ENCODE data around the gene CDK3. TPM values are rescaled to one million over a fixed set of nuclear protein-coding genes. Genes with fewer than 3 reads are reported as not detected.
"Not testable (repeated sequence)": the region's sequence is repeated elsewhere in the genome, so short reads cannot be mapped to it uniquely, and the experiment has no call there.

CDK3 gene
- total and polyA plus RNA-seq, 9 of the 15 experiments (the other 6 are each of a cell fraction or from before 2014, with no cell fraction given): 0.55 to 8.2 (median 4.7) TPM

DNA sequence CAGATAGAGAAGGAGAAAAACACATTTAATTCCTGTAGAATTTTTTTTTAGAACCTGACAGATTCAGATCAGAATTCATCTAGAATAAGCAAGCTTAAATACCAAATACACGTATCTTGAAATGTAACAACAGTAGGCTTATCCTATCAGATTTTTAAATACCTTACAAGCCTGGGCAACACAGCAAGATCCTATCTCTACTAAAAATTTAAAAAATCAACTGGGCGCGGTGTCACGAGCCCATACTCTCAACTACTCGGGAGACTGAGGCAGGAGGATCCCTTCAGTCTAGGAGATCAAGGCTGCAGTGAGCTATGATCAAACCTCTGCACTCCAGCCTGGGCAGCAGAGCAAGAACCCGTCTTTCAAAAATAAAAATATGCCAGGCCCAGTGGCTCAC is 35.2 kb upstream of the CDK3 start (continued):
- TF ChIP-seq, protein P1, sequence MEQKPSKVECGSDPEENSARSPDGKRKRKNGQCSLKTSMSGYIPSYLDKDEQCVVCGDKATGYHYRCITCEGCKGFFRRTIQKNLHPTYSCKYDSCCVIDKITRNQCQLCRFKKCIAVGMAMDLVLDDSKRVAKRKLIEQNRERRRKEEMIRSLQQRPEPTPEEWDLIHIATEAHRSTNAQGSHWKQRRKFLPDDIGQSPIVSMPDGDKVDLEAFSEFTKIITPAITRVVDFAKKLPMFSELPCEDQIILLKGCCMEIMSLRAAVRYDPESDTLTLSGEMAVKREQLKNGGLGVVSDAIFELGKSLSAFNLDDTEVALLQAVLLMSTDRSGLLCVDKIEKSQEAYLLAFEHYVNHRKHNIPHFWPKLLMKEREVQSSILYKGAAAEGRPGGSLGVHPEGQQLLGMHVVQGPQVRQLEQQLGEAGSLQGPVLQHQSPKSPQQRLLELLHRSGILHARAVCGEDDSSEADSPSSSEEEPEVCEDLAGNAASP (IDR thresholded peaks at IDR 0.05): no peak
- TF ChIP-seq TBP (optimal IDR thresholded peaks at IDR 0.05; ENCODE audit: low read depth, low read length) (no peak), PML (IDR thresholded peaks at IDR 0.05; ENCODE audit: low read length) (no peak), CBX3 (IDR thresholded peaks at IDR 0.05; ENCODE audit: borderline replicate concordance in 1 of 2, low read length in 2 of 2) (no peak), NCOR1 (IDR thresholded peaks at IDR 0.05) (no peak), SRSF9 (IDR thresholded peaks at IDR 0.05; ENCODE audit: borderline replicate concordance, low read depth, low read length) (no peak), MYBL2 (IDR thresholded peaks at IDR 0.05; ENCODE audit: low read depth) (no peak), MYBL2 (CRISPR knock-in tag; IDR thresholded peaks at IDR 0.05; ENCODE audit: borderline replicate concordance) (no peak)
- TF ChIP-seq, protein P2, sequence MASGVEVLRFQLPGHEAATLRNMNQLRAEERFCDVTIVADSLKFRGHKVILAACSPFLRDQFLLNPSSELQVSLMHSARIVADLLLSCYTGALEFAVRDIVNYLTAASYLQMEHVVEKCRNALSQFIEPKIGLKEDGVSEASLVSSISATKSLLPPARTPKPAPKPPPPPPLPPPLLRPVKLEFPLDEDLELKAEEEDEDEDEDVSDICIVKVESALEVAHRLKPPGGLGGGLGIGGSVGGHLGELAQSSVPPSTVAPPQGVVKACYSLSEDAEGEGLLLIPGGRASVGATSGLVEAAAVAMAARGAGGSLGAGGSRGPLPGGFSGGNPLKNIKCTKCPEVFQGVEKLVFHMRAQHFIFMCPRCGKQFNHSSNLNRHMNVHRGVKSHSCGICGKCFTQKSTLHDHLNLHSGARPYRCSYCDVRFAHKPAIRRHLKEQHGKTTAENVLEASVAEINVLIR (CRISPR knock-in tag; IDR thresholded peaks at IDR 0.05): no peak

DNA sequence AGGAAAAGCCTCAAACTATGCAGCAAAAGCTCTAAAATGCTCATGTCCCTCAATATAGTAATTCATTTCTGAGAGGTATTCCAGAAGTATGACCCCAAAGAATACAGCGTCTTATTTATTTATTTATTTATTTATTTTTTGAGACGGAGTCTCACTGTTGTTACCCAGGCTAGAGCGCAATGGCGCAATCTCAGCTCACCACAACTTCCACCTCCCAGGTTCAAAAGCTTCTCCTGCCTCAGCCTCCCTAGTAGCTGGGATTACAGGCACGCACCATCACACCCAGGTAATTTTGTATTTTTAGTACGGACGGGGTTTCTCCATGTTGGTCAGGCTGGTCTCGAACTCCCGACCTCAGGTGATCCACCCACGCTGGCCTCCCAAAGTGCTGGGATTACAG is 31.6 kb upstream of the CDK3 start:
- H3K27me3 ChIP-seq (ENCODE audit: control insufficient read depth in 2 of 2, insufficient read depth in 2 of 2, low read length in 2 of 2); H3K79me2 ChIP-seq (ENCODE audit: control insufficient read depth, insufficient read depth, low read length); H3K9ac ChIP-seq (ENCODE audit: insufficient read depth in 1 of 2, low read depth in 2 of 2, low read length in 2 of 2); H3K4me3 ChIP-seq; BruUV-seq (replicated peaks); DNase-seq (ENCODE audit: extremely low read depth in 1 of 4, low spot score in 3 of 4); H3K9me1 ChIP-seq (ENCODE audit: control insufficient read depth, insufficient read depth, low read length); H2AFZ ChIP-seq (ENCODE audit: low read depth, low read length); H3K27ac ChIP-seq (ENCODE audit: extremely low read depth, low read depth, low read length); H3K4me2 ChIP-seq (ENCODE audit: insufficient read depth, low read length); in situ Hi-C loops (cut with MboI); ATAC-seq; H3K9me3 ChIP-seq (replicated peaks; ENCODE audit: control insufficient read depth, insufficient read depth, low read depth, low read length); H3K36me3 ChIP-seq (ENCODE audit: control insufficient read depth, insufficient read depth, low read length); intact Hi-C loops (cut with micrococcal nuclease); FAIRE-seq: not testable (repeated sequence)
- Histone ChIP-seq H3K4me1 (replicated peaks in 1 of 2; ENCODE audit: control insufficient read depth in 2 of 2, insufficient read depth in 2 of 2, low read length in 2 of 2) (peaks cover 15 to 19% of the 10 kb centered on the region in 2 experiments; a peak in 4 of 5 replicates), H4K20me1 (replicated peaks; ENCODE audit: control insufficient read depth, insufficient read depth, low read length) (peaks cover 14% of the 10 kb centered on the region)
- CTCF ChIA-PET (ENCODE audit: low intra/inter-chr PET ratio): interaction anchor here (0.6 kb wide), 1 partner anchor 46 kb away, joined by 3 read pairs; no protein-coding TSS in a partner anchor
- POLR2A ChIA-PET: interaction anchor here (1.0 kb wide), 1 partner anchor 9 kb away, joined by 3 read pairs; no protein-coding TSS in a partner anchor
- 92% methylated on average over 10 of the region's 10 CpGs for WGBS (ENCODE audit: insufficient coverage, low coverage, missing lambda C conversion rate)

All from K562 (cell line).